GM21381 (cell line): ENCODE results near the gene SNX12.
"Not testable (repeated sequence)": the region's sequence is repeated elsewhere in the genome, so short reads cannot be mapped to it uniquely, and the experiment has no call there.

Experiments
- ATAC-seq: cut with Tn5 transposase; IDR thresholded peaks from one replicate; pipeline ENCODE4 v1.9.1; 2021; ENCODE audit warnings: mild to moderate bottlenecking, moderate library complexity; ENCODE audit not compliant: unreplicated experiment

The SNX12 gene

DNA sequence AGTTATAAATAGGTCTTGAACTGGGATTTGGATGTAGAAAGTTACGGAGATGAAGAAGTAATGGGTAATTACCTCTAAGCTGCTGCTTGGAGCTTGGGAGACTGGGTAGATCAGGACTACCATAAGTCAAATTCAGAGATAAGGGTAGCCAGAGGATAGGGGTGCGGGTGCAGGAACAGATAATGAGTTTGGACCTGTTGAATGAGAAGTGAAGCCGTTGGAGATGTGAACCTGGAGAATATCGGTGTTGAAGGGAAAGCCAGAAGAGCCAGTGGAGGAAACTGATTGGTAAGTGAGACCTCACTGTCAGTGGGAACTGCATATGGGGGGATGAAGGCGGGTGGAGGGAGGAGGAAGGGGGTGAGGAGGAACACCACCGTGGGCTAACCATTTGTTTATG lies 26.9 kb upstream of the SNX12 start:
- no peak for ATAC-seq

DNA sequence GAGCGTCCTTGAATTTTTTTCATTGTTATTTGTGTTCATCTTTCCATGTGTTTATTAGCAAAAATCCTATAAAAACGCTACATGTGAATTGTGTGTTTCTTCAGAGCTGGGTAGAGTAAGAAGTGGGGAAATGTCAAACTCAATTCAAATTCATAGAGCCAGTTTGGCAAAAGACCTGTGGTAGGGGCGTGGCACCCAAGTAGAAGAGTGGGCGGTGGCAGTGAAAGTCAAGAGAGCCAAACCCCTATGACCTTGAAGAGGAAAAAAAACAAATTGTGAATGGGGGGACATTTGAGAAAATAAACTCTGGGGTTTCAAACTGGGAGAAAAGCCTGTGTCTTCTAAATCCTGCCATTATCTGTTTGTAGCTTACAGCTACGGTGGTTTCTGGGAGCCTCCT lies 23.1 kb upstream of the SNX12 start:
- ATAC-seq, result no peak

DNA sequence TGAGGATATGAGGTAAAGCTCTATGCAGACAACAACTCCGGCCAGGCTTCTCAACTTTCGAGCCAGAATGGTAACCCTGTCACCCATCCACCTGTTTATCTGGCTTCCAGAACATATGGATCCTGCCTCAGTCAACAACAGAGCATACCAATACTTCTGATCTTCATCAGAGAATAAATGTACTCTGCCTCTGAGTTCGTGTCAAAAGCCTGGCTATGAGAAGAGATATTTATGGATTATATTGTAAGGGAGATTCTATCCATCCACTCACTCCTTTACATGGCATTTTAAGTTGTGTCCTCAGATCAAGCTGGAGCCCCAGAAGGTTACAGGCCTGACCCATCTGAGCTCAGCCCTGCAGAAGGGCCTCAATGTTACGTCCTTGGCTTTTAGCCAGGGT lies 17.8 kb upstream of the SNX12 start:
- no peak for ATAC-seq

DNA sequence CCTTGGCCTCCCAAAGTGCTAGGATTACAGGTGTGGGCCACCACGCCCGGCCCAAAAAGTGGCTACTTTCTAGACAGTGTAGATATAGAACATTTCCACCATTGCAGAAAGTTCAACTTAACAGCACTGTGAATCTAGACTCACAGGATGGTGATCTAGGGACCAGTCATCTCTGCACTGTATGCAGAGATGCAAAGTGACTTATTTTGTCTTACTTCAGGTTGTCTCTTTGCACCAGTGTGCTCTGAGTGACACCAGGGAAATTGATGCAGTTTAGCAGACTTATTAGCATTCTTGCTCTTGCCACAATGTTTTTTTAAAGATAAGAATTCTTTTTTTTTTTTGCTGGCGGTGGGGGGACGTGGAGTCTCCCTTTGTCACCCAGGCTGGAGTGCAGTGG lies 14.7 kb upstream of the SNX12 start:
- no peak for ATAC-seq

DNA sequence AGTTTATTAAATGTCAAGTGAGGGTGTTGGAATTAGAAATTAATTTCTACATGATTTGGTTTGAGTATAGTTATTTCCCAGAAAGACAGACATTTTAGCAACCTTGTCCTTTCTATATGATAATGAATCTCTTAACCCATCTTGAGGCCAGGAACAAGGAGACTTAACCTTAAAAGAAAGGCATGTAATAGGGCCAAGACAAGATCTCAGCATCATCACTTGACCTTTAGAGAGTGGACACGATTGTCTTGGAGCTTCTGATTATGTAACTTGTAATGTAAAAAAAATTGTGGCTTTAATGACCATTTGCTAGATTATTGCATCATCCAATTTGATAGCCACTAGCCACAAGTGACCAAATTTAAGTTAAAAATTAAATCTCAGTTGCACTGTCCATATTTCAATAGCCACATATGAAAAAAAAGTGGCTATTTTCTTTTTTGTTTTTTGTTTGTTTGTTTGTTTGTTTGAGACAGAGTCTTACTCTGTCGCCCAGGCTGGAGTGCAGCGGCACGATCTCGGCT lies 14.1 kb upstream of the SNX12 start:
- no peak for ATAC-seq

DNA sequence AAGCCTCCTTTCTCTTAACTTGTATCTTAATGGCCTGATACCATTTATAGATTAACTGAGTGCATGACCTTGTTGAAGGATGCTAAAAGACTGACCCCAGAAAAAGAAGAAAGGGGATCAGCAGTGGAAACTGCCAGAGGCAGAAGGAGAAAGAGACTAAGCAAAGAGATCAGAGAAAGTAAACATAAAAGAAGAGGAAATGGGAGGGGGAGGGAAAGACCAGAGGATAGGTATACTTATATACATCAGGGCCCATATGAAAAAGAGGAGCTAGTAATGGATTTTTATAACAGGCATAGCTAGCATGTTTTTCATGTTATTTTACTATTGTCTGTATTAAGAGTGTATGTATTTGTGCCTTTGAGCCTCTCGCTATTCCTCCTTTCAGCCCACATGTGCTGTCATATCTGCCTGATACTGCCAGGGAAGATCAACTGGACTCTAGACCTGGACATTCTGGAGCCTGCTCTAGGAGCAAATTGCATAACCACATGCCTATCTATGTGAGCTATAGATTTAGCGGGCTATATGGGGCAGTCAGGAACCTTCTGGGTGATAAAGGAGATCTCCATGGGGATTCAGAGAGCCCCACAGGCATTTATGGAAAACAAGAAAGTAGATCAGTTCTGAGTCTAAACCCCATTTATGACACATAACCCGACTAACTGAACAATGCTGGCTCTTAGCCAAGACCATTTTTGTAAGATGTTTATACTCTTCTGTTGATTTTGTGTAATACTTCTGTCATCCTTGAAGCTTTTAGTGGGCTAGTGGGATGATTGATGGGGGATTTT lies 13.4 kb upstream of the SNX12 start:
- ATAC-seq, result no peak

DNA sequence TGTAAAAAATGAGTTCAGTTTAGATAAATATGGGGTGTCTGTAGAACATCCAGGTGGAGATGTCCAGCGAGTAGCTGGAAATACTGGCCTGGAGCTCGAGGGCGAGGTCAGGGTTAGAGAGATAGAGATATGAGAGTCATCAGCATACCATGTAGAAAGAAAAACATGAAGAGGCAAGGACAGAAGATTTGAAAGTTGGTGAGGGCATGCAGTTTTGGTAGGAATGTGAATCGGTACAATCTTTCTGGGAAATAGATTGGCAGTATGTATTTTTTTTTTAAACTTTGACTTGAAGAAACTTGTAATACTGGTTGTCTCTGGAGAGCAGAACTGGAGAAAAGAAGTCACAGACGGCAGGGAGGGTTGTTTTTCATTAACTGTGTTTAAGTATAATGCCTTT lies 2.4 kb upstream of the SNX12 start:
- no peak for ATAC-seq

DNA sequence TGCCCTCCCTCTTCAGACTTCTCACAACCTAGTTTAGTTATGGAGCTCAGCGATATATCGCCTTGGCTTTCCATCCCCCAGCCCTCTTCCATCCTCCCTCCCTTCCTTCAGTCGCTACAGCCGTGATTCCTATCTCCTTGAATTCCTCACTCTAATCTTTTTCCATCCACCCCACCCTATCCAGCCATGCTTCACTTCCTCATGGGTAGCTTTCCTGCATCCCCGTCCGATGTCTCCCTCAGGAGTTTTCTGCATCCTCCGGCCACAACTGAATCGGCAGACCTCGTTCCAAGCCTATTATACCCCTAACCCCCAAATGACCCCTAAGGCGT lies 456 bp downstream of the SNX12 start:
- no peak for ATAC-seq

DNA sequence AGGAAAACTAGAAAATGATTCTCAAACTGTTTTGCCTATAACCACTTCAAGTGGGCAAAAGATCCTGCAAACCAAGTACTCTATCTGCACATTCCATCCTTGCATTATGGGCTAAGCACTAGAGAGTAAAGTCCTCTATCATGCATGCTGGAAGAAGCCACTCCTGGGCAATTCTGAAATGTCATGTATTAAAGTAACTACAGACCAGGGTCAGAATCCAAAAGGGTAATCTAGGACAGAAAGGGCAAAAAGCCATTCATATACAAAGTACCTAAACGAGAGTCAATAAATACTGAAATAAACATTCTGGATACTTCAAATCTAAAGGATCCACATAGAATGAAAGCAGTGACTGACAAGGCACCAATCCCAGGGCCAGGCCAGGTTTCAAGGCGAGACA lies 1.0 kb downstream of the SNX12 start:
- ATAC-seq, result no peak

DNA sequence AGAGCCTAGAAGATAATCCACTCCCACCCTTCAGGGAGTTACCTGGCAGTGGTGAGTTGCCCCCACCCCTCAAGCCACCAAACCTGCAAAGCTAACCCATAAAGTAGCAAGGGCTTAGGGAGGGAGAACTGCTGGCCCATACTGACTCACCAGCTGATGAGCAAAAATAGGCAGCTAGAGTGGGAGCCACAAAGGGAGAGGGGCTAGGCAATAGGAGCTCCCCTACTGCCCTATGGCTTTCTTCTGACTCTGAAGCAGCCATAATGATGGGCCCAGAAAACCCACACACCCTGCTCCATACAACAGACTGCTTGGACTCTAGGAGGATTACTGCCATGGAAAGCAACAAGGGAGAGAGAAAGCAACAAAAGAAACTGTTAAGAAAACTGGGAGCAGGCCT lies 8.0 kb downstream of the SNX12 start:
- ATAC-seq, result no peak

DNA sequence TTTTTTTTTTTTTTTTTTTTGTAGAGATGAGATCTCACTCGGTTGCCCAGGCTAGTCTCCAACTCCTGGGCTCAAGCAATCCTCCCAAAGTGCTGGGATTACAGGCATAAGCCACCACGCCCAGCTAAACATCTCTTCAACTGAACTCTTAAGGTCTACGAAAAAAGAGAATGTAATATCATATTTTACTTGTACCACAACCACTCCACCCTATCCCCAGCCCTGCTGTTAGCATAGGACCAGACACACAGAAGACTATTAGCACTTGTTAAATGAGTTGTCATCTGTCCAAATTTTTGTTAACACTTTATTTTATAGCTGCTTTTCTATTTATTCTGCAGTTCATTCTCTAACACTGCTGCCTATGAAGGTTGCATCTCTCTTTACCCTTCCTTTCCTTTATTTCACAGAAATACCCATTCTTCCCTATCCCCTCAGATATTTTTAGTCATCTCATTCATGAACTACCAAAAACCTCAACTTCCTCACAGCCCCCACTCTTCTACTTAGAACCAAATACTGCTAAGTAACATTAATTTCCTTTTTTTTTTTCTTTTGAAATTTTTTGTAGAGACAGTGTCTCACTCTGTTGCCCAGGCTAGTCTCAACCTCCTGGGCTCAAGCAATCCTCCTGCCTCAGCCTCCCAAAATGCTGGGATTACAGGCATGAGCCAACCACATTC lies 10.1 kb downstream of the SNX12 start:
- no peak for ATAC-seq

DNA sequence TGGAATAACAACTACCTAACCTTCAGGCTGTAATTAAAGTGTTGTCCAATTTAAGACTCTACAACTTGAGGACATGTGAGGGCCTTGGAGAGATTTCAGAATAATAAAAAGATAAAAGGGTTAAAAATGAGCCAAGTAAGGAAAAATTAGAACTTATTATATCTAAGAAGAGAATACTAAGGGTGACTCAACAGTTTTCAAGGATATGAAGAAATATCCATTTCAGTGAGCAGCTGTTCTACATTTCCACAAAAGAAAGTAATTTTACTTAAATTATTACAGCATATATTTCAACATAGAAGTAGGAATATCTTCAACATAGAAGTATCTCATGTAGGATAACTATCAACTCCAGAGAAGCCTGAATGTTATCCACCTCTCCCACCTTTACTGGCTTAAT lies 11.3 kb downstream of the SNX12 start:
- ATAC-seq, result no peak

DNA sequence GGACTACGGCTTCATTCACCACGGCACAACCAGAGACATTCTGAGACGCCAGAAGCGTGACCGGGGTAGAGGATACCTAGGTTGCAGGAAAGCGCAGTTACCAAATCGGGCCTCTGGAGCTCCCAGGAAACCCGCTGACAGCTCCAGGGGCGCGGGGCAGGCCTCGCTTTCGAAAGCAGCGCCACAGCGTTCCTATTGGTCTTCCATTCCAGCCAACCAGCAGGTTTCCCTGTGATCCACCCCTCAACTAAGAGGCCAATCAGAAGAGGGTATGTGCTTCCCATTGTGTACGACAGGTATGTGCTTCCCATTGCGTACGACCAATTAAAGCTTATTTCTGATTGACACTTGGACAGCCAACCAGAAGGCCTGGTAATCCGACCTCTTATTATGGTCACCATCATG lies 14.9 kb downstream of the SNX12 start:
- ATAC-seq, result peak; percentile 90

DNA sequence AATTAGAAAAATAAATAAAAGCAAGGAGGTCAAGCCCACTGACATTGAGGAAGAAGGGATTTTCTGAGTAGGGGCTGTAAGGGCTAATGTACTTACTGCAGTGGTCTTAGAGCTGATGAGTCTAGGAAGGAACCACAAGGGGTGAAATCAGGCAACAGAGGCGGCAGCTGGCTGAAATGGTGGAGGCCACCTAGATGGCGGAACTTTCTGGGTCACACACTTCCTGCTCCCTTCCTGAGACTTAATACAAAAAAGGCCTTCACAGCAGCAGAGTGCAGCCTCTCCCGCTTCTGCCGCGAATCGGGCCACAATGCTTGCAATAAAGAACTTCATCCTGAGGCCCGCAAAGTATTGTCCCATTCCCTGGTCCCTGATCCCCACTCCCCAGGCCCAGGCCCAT lies 15.4 kb downstream of the SNX12 start:
- ATAC-seq, result peak; percentile 29

DNA sequence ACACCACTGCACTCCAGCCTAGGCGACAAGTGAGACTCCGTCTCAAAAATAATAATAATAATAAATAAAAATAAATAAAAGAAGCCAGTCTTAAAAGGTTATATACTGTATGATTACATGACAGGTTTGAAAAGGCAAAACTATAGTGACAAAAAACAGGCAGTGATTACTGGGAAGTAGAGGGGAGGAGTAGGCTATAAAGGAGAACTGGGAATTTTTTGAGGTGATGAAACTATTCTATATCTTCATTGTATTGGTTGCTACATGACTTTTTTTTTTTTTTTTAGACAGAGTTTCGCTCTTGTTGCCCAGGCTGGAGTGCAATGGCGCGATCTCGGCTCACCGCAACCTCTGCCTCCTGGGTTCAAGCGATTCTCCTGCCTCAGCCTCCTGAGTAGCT lies 20.2 kb downstream of the SNX12 start:
- ATAC-seq, result not testable (repeated sequence)

DNA sequence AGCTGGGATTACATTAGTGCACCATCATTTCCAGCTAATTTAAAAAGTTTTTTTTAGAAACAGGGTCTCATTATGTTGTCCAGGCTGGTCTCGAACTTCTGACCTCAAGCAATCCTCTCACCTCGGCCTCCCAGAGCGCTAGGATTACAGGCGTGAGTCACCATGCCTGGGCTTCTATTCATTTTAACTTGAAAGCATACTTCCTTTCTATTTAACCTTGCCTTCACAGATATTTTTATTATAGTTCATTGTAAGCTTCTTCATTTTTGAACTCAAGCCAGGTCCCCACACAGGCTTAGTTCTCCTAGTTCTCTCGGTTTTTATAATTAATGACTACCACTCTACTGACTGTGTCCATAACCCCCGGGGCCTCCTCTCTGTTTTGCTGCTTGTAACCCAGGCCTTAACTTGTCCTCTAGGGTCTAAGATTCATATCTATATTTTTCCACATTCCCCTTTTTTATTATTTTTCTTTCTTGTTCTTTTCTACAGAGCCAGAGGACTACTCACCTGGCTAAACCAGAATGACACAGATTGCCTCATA lies 50.7 kb downstream of the SNX12 start:
- no peak for ATAC-seq
